Measurements from ENCODE around the gene ABHD17B. TPM values are rescaled to one million over a fixed set of nuclear protein-coding genes. Genes with fewer than 3 reads are reported as not detected.
"Not testable (repeated sequence)": the region's sequence is repeated elsewhere in the genome, so short reads cannot be mapped to it uniquely, and the experiment has no call there.

ABHD17B gene
- total RNA-seq = 16.9 and 23.4 TPM in 2 replicates

DNA sequence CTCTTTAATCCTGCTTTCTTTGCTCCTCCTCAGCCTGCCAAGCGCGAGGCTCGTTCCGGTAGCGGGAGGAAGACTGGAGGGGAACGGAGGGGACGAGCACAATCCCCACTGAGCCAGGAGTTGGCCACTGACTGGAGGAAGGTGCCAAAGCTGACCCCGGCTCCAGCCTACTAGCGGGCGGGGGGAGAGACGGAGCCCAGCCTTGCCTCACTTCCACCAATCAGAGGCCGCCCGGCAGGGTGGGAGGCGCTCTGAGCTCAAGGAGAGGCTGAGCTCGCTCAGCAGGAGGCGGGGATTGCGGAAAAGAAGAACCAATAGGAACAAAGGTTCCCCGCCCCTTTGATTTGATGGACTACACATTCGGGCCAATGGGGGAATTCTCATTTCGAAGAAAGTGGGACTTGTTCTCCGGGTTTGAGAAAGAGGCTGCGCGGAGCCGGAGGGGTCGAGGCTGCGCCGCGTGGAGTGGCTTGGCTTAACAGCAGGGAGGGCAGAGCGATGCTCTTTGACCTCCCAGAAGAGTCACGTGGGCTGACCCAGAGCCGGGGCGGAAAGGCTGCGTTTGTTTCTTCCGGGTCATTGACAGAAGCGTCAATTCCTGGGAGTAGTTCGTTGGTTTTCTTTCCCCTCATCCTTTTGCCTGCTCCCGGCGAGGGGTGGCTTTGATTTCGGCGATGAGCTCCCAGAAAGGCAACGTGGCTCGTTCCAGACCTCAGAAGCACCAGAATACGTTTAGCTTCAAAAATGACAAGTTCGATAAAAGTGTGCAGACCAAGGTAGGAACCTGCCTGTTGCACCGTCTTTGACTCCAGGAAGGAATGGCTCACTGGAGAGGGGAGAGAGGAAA lies at the start of gene ABHD17B, which contains the start of gene C9orf85:
TSS of gene ABHD17B (minus strand) at position 133 of the 847 bp plus-strand sequence. CDS start 36,113 bp downstream, outside the sequence.
TSS of gene C9orf85 (plus strand) at position 579 of the 847 bp plus-strand sequence. CDS start at position 675, 96 bp downstream.
- H3K4me3 ChIP-seq (ENCODE audit: low read depth, low read length) = peak within 1 kb of the TSS; percentile 95
- TF ChIP-seq, protein P1, sequence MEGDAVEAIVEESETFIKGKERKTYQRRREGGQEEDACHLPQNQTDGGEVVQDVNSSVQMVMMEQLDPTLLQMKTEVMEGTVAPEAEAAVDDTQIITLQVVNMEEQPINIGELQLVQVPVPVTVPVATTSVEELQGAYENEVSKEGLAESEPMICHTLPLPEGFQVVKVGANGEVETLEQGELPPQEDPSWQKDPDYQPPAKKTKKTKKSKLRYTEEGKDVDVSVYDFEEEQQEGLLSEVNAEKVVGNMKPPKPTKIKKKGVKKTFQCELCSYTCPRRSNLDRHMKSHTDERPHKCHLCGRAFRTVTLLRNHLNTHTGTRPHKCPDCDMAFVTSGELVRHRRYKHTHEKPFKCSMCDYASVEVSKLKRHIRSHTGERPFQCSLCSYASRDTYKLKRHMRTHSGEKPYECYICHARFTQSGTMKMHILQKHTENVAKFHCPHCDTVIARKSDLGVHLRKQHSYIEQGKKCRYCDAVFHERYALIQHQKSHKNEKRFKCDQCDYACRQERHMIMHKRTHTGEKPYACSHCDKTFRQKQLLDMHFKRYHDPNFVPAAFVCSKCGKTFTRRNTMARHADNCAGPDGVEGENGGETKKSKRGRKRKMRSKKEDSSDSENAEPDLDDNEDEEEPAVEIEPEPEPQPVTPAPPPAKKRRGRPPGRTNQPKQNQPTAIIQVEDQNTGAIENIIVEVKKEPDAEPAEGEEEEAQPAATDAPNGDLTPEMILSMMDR (conservative IDR thresholded peaks at IDR 0.05; ENCODE audit: low read depth, low read length) = no peak
- DNase-seq (ENCODE audit: low read depth) = peak; percentile 98

DNA sequence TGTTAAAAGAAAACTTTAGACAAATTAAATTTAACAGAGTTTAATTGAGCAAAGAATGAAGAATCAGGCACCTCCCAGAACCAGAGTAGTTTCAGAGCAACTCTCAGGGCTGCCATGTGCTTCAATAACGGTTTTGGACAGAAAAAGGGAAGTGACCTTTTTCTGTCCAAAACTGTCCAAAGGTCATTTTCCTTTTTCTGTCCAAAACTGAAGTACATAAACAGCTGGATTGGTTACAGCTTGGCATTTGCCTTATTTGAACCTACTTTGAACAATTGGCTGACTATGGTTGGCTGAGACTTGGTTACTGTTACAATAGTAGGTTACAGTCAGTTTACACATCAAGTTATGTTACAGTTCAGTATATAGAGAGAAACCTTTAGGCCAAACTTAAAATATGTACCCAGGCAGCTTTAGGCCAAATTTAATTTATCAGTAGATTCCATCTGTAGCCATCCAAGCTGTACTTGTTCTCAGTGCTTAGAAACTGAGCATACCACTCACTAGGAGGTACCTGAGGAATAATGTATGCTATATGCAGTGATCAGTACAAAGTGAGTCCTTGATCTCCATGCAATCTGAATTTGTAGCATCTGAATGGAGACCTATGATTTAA lies 44.4 kb upstream of the ABHD17B start:
- no peak overlapping the region for H3K4me3 ChIP-seq (ENCODE audit: low read depth, low read length)
- DNase-seq (ENCODE audit: low read depth) = no peak
- TF ChIP-seq, protein P1 (conservative IDR thresholded peaks at IDR 0.05; ENCODE audit: low read depth, low read length) = no peak

DNA sequence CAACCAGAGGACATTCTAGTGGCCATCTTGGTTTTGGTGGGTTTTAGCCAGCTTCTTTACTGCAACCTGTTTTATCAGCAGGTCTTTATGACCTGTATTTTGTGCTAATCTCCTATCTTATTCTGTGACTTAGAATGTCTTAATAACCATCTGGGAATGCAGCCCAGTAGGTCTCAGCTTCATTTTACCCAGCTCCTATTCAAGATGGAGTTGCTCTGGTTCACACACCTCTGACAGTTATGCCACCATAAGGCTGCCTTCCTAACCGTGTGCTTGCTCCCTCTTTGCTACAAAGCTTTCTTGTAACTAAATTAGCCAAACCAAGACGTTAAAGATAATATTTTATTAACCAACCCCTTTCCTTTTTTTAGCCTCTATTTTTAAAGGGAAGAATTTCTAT lies 43.7 kb upstream of the ABHD17B start:
- H3K4me3 ChIP-seq (ENCODE audit: low read depth, low read length); DNase-seq (ENCODE audit: low read depth): not testable (repeated sequence)

DNA sequence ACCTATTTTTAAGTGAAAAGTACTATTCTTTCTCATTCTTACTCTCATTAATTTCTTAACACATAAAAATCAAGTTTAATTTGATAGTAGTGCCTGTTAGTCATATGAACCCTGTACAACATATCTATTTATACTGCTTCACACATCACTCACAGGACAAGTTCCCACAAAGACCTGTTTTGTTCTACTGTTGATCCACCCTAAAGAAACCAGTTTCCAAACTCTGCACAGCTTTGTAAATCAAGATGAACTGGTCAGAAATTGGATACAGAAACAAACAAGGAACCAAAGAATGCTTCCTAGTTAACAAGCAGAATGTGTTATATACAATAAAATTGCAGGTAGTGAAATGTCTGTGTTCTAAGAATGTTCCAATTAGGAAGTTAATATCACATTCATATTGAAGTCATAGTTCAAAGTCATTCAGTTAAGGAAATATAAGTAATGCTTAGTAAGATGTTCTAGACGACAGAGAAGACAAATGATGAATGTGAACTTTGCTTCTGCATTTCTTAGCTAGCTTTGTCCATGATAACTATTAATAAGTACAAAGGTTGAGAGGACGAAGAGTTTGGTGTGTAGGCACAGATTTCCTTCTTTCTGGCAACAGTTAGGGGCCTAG lies 33.9 kb upstream of the ABHD17B start:
- TF ChIP-seq, protein P1 (conservative IDR thresholded peaks at IDR 0.05; ENCODE audit: low read depth, low read length) = no peak
- no peak overlapping the region for H3K4me3 ChIP-seq (ENCODE audit: low read depth, low read length)
- no peak for DNase-seq (ENCODE audit: low read depth)

DNA sequence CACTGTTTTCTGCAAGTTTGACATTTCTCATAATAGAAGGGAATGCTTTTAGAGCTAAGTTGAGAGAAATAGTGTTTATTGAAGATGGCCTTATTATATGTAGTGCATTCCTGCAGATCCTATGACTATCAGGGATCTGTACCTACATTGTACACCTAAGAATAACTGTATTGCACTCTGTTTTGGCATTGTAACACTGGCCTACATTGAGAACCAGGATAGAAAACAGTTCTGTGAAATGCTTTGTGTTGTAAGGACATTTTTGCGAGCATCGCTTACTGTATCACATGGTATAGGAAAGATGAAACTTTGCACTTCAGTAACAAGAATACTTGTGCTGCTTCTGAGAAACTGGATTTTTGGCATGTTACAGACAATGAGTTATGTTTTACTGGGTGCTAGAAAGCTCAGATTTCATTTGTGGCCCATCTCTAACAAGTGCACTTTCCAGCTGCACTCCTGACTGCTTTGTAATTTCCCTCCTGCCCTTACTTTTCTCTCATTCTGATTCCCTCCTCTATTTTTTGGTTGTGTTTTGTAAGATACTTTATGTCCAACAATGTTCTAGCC lies 31.1 kb upstream of the ABHD17B start:
- no peak overlapping the region for H3K4me3 ChIP-seq (ENCODE audit: low read depth, low read length)
- no peak for DNase-seq (ENCODE audit: low read depth)
- TF ChIP-seq, protein P1 (conservative IDR thresholded peaks at IDR 0.05; ENCODE audit: low read depth, low read length) = no peak

DNA sequence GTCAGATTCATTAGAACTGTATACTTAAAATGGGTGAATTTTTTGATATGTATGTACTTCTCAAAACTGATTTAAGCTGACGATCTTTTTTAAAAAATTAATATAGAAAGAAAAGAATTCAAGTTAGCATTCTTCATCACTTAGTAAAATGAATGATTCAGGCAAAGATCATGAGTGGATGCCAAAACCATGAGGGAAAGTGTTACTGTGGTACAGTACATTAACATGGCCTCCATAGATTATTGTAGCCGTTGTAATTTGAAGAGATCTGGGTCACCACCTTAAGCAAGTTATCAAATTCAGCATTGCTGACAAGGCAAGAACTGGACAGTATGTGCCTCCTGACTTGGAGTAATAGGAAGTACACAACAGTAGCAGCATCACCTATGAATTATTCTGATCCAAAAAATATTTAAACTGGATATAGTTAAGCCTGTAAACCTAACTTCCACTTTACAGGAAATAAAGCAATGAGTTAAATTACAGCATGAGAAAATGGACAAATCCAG lies 30.1 kb upstream of the ABHD17B start:
- no peak overlapping the region for H3K4me3 ChIP-seq (ENCODE audit: low read depth, low read length)
- TF ChIP-seq, protein P1 (conservative IDR thresholded peaks at IDR 0.05; ENCODE audit: low read depth, low read length) = no peak
- no peak for DNase-seq (ENCODE audit: low read depth)

DNA sequence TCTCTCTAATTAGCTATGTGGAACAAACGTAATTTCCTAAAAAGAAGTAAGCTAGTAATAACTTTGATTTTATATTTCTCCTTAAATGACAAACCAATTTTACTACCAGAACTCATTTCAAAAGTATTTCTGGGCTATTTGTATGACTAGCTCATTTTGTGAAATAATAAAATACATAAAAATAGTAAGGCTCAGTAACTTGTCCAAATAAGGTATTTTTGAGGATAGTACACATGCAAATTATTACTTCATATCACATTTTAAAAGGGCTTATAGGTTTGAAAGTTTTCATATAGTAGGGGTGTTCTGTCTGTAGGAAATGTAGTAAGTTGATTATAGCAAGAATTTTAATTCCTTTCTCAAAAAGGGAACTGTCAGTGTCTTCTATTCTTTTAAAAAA lies 26.9 kb upstream of the ABHD17B start:
- no peak for DNase-seq (ENCODE audit: low read depth)
- no peak overlapping the region for H3K4me3 ChIP-seq (ENCODE audit: low read depth, low read length)
- TF ChIP-seq, protein P1 (conservative IDR thresholded peaks at IDR 0.05; ENCODE audit: low read depth, low read length) = no peak
